ENCODE measurements around the gene IGF2BP3.

IGF2BP3 gene

DNA sequence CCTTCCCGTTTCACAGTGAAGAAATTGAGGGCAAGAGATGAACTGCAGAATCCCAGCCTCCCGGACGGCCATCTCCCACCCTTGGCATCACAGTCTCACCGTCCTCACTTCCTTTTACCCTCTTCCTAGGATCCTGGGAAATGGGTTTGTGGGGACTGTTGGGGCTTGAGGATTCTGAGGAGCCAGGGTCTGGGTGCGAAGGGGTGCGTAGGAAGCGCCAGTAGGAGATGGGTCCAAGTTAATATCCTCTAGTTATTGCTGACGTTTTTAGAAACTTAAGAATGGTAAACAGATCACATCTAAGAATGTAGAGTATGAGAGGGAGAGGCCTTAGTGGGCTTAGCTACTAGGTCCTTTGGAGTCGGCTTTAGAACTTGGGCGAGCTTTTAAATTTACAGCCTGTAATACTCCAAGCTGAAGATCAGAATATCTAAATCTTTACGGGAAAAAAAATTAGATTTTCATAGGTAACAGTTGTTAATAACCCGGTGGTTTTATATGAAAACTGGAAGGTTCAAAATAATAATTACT, 170.5 kb downstream of the IGF2BP3 start:
- DNase-seq (ENCODE audit: low spot score in 2 of 2) = no peak
- Mint-ChIP-seq H3K9me3 (no peaks in the 10 kb centered on the region), H3K4me1 (peaks cover 41% of the 10 kb centered on the region), H3K36me3 (ENCODE audit: insufficient read depth) (peaks cover 32% of the 10 kb centered on the region), H3K27ac (ENCODE audit: low read depth) (peak overlapping the region; percentile 88), H3K4me3 (peak overlapping the region; percentile 81), H3K27me3 (no peaks in the 10 kb centered on the region)
- ATAC-seq (replicated peaks; ENCODE audit: extremely low read depth, poor library complexity, severe bottlenecking) = no peak

DNA sequence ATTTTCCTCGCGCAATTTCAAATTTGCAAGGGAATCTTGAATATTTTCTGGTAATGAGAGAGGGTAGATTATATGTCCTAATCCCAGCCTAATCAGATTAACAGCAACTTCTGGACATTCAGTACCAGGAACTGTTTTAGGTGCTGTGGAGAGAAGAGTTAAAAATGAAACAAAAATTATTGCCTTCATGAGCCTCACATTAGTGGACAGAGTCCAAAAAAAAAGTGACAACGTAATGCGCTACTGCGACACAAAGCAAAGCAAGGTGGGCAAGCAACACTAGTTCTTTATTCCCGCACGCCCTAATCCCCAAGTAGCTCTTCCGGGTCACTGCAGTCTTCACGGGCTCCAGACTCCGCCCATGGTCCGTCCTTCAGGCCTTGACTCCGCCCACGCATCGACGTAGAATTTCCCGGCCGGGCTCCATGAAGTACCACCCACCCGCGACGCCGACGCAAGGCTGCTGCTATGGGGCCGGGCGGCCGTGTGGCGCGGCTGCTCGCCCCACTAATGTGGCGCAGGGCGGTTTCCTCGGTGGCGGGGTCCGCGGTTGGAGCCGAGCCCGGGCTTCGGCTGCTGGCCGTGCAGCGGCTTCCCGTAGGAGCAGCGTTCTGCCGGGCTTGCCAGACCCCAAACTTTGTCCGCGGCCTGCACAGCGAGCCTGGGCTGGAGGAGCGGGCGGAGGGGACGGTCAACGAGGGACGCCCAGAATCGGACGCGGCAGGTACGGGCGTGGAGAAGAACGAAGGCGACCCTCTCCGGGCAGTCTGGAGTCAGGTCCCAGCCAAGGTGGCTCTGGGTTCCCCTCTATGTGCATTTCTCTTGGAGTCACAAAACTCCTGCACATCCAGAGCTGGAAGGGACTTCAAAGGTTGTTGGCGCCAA, 171.2 kb downstream of the IGF2BP3 start, which contains the start of gene MALSU1:
MALSU1 (plus strand) TSS at position 455 of the 885 bp plus-strand sequence; CDS start at position 469, 14 bp downstream.
- ATAC-seq (replicated peaks; ENCODE audit: extremely low read depth, poor library complexity, severe bottlenecking) = peak; percentile 99

DNA sequence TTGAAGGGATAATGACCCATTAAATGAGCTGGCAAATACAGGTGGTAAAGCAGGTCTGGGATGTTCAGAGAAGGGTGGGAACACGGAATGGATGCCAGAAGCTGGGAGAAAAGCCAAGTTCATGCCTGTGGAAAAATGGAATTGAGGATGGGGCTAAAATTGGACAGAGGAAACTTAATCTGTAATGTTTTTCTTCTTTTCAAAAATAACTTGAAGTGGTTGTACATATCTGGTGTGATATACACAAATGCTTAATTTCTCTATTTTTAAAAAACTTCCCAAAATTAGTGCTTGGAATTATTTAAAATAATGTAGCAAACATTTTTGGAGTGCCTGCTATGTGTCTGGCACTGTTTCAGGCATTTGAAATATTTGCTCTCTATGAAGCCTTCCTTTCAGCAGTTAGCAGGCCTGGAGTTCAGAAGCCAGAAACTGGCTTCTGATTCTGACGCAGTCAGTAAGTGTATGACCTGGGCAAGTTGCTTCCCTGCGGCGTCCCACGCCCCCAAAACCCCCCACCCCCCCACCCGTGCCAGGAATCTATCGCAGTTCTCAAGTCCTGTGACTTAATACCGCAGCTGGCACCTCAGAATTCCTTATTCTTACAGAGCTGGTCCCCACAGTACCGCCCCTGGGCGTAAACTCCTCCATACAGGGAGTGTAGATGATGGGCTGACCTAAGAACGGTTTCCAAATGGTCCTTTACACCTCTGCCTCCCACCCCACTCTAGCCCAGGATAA, 172.0 kb downstream of the IGF2BP3 start:
- DNase-seq (ENCODE audit: low spot score in 2 of 2) (no peak), ATAC-seq (replicated peaks; ENCODE audit: extremely low read depth, poor library complexity, severe bottlenecking) (no peak)
- Mint-ChIP-seq H3K4me1 (peaks cover 31% of the 10 kb centered on the region), H3K4me3 (peak overlapping the region; percentile 81), H3K9me3 (no peaks in the 10 kb centered on the region), H3K36me3 (ENCODE audit: insufficient read depth) (peaks cover 23% of the 10 kb centered on the region), H3K27ac (ENCODE audit: low read depth) (peak overlapping the region; percentile 88), H3K27me3 (no peaks in the 10 kb centered on the region)

More for the DNA sequence above, 171.2 kb downstream of the IGF2BP3 start, which contains the start of gene MALSU1:
- Mint-ChIP-seq H3K27ac (ENCODE audit: low read depth) (peak within 1 kb of the TSS; percentile 88), H3K27me3 (no peaks in the 10 kb centered on the region), H3K36me3 (ENCODE audit: insufficient read depth) (peaks cover 24% of the 10 kb centered on the region), H3K4me3 (peak within 1 kb of the TSS; percentile 81), H3K9me3 (no peaks in the 10 kb centered on the region), H3K4me1 (peaks cover 34% of the 10 kb centered on the region)
- peak; percentile 94 to 96 for DNase-seq (ENCODE audit: low spot score in 2 of 2)

DNA sequence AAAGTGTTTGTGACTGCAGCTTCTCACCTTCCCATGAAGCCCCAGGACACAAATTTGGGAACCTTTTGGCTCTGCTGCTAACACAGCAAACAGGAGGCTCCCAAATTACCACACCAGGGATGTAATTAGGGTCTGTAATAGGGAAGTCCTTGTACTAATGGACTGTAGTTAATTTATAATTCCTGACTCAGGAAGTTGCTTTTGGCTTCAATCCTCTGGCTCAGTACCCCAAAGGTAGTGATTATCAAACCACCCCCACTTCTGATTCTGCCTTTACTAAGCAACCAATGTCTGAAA, 174.9 kb downstream of the IGF2BP3 start:
- Mint-ChIP-seq H3K9me3 (no peaks in the 10 kb centered on the region), H3K27me3 (no peaks in the 10 kb centered on the region), H3K4me3 (no peak overlapping the region), H3K27ac (ENCODE audit: low read depth) (no peak overlapping the region), H3K36me3 (ENCODE audit: insufficient read depth) (peaks cover 9% of the 10 kb centered on the region), H3K4me1 (peaks cover 9% of the 10 kb centered on the region)
- DNase-seq (ENCODE audit: low spot score in 2 of 2) (no peak), ATAC-seq (replicated peaks; ENCODE audit: extremely low read depth, poor library complexity, severe bottlenecking) (no peak)

DNA sequence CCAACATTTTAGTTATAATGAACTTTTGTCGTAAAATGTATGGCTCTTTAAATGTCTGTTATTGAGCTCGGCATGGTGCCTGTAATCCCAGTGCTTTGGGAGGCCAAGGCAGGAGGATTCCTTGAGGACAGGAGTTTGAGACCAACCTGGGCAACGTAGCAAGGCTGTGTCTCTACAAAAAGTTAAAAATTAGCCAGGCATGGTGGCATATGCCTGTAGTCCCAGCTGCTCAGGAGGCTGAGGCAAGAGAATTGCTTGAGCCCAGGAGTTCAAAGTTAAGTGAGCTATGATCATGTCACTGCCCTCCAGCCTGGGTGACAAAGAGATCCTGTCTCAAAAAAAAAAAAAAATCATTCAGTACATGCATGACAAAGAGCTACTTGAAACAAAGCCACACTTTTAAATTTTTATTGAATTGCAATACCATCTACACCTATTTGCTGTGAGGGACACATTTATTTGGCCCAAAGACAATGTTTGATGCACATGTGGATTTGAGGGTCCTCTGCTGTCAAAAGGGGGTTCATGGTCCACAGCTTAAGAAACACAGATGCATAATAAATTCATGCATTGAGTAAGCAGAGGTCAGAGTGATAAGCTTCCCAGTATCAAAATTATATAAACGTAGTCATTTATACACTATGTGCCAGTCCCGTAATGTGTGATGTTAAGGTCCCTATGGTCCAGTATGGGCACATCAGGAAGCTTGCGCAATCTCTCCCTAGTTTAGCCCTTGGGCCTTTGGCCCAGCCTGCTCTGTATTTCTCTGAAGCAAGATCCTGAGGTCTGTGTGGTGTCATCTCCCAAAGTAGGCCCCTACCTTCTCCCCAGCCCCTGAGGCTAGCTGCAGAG, 175.5 kb downstream of the IGF2BP3 start:
- Mint-ChIP-seq H3K9me3 (no peaks in the 10 kb centered on the region), H3K27me3 (no peaks in the 10 kb centered on the region), H3K27ac (ENCODE audit: low read depth) (no peak overlapping the region), H3K4me3 (no peak overlapping the region), H3K36me3 (ENCODE audit: insufficient read depth) (peaks cover 7% of the 10 kb centered on the region), H3K4me1 (peaks cover 3% of the 10 kb centered on the region)
- DNase-seq (ENCODE audit: low spot score in 2 of 2) = no peak
- no peak for ATAC-seq (replicated peaks; ENCODE audit: extremely low read depth, poor library complexity, severe bottlenecking)

DNA sequence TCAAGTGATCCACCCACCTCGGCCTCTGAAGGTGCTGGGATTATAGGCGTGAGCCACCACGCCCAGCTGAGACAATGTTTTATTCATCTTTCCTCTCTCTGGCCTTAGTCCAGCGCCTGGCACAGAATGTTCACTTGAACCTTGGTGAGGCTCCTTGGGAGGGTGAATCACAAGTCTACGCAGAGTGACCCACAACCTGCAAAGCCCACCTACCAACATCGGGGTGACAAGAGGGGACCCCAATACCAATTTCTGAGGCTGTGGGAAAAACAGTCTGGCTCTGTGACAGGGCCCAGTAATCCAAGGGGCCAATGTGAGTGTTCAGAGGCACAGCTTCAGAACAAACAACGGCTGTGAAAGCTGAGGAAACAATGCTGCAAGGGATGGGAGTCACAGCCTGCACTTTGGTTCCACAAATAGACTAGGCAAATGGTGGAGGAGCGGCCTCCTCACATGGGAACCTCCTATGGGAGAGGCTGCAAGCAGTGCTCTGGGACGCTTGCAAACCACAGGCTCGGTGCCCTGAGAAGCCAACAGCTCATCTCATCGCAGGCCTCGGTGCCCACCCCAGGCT, 176.7 kb downstream of the IGF2BP3 start:
- Mint-ChIP-seq H3K36me3 (ENCODE audit: insufficient read depth) (no peaks in the 10 kb centered on the region), H3K4me3 (no peak overlapping the region), H3K4me1 (no peaks in the 10 kb centered on the region), H3K27ac (ENCODE audit: low read depth) (no peak overlapping the region), H3K27me3 (no peaks in the 10 kb centered on the region), H3K9me3 (no peaks in the 10 kb centered on the region)
- ATAC-seq (replicated peaks; ENCODE audit: extremely low read depth, poor library complexity, severe bottlenecking) = no peak
- no peak for DNase-seq (ENCODE audit: low spot score in 2 of 2)

DNA sequence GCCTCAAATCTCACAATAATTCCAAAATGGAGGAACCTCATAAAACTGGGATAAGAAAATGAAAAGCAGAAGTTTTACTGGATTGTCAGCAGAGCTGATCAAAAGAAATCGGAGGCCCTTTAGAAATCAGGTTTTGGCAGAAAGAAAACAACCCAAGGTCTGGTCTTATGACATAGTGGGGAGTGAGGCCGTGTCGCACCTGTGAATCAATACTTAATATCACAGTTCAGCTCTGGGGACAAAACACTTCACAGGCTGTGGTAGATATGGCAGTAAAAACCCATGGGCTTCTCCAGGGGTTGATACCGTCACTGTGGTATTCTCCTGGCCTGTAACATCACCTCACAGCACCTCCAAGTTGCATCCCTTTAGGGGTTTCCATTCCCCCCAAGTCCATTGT, 177.7 kb downstream of the IGF2BP3 start:
- Mint-ChIP-seq H3K27me3 (no peaks in the 10 kb centered on the region), H3K4me1 (peaks cover 8% of the 10 kb centered on the region), H3K9me3 (no peaks in the 10 kb centered on the region), H3K27ac (ENCODE audit: low read depth) (no peak overlapping the region), H3K4me3 (no peak overlapping the region), H3K36me3 (ENCODE audit: insufficient read depth) (no peaks in the 10 kb centered on the region)
- ATAC-seq (replicated peaks; ENCODE audit: extremely low read depth, poor library complexity, severe bottlenecking) (no peak), DNase-seq (ENCODE audit: low spot score in 2 of 2) (no peak)

DNA sequence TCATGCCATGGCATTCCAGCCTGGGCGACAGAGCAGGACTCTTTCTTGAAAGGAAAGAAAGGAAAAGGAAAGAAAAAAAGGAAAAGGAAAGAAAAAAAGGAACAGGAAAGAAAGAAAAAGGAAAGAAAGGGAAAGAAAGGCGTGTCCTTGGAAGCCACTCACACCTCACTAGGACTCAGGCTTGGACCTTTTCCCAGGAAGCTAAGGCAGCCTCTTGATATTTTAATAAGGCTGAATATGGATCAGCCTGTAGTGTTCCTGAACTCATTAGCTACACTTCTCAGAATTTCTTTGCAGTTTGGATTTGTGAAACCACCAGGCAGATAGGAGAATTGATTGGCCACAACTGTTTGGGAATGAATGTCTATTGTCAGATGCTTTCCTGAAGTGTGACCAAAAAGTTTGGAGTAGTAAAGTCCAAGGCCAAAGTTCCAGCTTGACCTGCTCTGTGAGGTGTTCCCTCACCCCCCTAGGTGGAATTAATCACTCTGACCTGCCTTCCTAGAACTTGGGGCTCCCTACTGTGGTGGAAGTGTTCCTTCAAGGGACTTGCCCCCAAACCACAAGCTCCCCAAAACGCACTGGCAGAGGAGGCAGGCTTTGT, 178.2 kb downstream of the IGF2BP3 start:
- Mint-ChIP-seq H3K4me1 (peaks cover 10% of the 10 kb centered on the region), H3K27me3 (no peaks in the 10 kb centered on the region), H3K4me3 (no peak overlapping the region), H3K27ac (ENCODE audit: low read depth) (no peak overlapping the region), H3K36me3 (ENCODE audit: insufficient read depth) (no peaks in the 10 kb centered on the region), H3K9me3 (no peaks in the 10 kb centered on the region)
- ATAC-seq (replicated peaks; ENCODE audit: extremely low read depth, poor library complexity, severe bottlenecking) (no peak), DNase-seq (ENCODE audit: low spot score in 2 of 2) (no peak)

DNA sequence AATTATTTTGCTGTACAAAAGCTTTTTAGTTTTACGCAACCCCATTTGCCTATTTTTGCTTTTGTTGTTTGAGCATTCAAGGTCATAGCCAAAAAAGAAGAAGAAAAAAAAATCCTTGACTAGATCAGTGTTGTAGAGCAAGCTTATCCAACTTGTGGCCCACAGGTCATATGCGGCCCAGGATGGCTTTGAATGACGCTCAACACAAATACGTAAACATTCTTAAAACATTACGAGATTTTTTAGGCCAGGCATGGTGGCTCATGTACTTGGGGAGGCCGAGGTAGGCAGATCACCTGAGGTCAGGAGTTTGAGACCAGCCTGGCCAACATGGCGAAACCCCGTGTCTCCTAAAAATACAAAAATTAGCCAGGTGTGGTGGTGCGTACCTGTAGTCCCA, 179.3 kb downstream of the IGF2BP3 start:
- H3K4me1 Mint-ChIP-seq = peaks cover 10% of the 10 kb centered on the region
- DNase-seq (ENCODE audit: low spot score in 2 of 2) = no peak
- no peaks in the 10 kb centered on the region for H3K27me3 Mint-ChIP-seq
- ATAC-seq (replicated peaks; ENCODE audit: extremely low read depth, poor library complexity, severe bottlenecking) = no peak
- H3K9me3 Mint-ChIP-seq = no peaks in the 10 kb centered on the region
- no peak overlapping the region for H3K4me3 Mint-ChIP-seq
- H3K27ac Mint-ChIP-seq (ENCODE audit: low read depth) = no peak overlapping the region
- H3K36me3 Mint-ChIP-seq (ENCODE audit: insufficient read depth) = no peaks in the 10 kb centered on the region

DNA sequence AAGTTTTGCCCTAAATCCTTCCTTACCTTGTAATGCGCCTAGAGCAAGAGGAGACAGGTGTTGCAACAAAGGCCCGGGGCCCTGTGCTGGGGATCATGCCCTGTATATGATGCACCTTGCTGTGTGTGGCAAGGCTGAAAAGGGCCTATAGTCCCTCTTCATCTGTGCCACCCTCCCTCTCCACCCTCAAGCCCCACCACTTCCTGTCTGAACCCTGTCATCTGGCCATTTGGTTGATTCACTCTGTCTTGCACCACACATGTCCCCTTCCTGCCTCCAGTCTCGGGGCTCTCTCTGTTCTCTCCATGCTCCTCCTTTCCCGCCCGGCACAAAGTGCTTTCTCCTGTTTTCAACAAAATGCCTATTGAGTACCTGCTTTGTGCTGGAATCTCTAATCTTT, 182.7 kb downstream of the IGF2BP3 start:
- ATAC-seq (replicated peaks; ENCODE audit: extremely low read depth, poor library complexity, severe bottlenecking) = no peak
- peaks cover 10% of the 10 kb centered on the region for H3K4me1 Mint-ChIP-seq
- no peak overlapping the region for H3K27ac Mint-ChIP-seq (ENCODE audit: low read depth)
- no peak for DNase-seq (ENCODE audit: low spot score in 2 of 2)
- no peak overlapping the region for H3K4me3 Mint-ChIP-seq
- H3K36me3 Mint-ChIP-seq (ENCODE audit: insufficient read depth) = no peaks in the 10 kb centered on the region
- H3K9me3 Mint-ChIP-seq = no peaks in the 10 kb centered on the region
- H3K27me3 Mint-ChIP-seq = no peaks in the 10 kb centered on the region

DNA sequence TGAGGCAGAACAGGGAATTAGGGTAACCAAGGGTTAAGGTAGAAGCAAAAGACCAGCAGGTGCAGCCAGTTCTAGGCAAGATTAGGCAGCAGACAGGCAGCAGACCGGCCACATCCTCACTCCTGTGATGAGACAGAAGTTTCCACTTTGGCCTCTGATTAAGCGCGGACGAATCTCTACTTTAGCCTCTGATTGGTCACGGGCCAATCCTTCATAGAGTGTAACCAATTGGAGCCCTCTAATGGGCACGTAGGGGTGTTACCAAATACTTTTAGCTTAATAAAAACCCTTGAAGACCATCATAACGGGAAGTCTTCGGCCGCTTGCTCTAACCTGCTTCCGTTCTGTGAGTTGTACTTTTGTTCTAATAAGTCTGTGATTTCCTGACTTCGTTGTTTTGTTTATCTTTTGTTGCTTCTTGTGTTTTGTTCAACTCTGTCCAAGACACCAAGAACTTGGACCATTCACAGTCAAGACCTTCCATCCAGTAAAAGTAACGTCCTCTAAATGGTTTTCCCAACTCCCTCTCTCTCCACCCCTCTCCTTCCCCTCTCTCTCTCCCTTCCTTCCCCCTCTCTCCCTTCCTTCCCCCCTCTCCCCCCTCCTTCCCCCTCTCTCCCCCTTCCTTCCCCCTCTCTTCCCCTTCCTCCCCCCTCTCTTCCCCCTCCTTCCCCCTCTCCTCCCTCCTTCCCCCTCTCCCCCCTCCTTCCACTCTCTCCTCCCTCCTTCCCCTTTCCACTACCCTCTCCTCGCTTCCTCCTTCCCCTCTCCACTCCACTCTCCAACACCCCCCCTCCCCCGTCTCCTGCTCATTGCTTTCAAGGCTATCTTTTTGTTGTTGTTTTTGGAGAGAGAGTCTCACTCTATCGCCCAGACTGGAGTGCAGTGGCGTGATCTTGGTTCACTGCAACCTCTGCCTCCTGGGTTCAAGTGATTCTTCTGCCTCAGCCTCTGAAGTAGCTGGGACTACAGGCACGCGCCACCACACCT, 184.3 kb downstream of the IGF2BP3 start:
- Mint-ChIP-seq H3K4me3 (no peak overlapping the region), H3K27ac (ENCODE audit: low read depth) (no peak overlapping the region), H3K4me1 (peaks cover 10% of the 10 kb centered on the region), H3K9me3 (no peaks in the 10 kb centered on the region), H3K27me3 (no peaks in the 10 kb centered on the region), H3K36me3 (ENCODE audit: insufficient read depth) (no peaks in the 10 kb centered on the region)
- no peak for ATAC-seq (replicated peaks; ENCODE audit: extremely low read depth, poor library complexity, severe bottlenecking)
- no peak for DNase-seq (ENCODE audit: low spot score in 2 of 2)

Measured in central memory CD8-positive, alpha-beta T cell (primary cell).